Measurements from ENCODE around the gene NDST4.
"Not testable (repeated sequence)": the region's sequence is repeated elsewhere in the genome, so short reads cannot be mapped to it uniquely, and the experiment has no call there.

The NDST4 gene

GRCh38 chr4:115053313-115053712 is 60.1 kb downstream of the NDST4 start:
- DNase-seq: no peak

GRCh38 chr4:115042496-115042895 is 70.9 kb downstream of the NDST4 start:
- DNase-seq: no peak

- DNase-seq: no peak
Observed at GRCh38 chr4:115030281-115030680, 83.1 kb downstream of the NDST4 start.

- no peak for DNase-seq
Observed at GRCh38 chr4:115028682-115029410, 84.6 kb downstream of the NDST4 start.

GRCh38 chr4:114999880-115000279 is 113.5 kb downstream of the NDST4 start:
- no peak for DNase-seq

GRCh38 chr4:114998316-114998715 is 115.1 kb downstream of the NDST4 start:
- no peak for DNase-seq

- DNase-seq: no peak
Observed at GRCh38 chr4:114997576-114998247, 115.7 kb downstream of the NDST4 start.

GRCh38 chr4:114986133-114986532 is 127.3 kb downstream of the NDST4 start:
- DNase-seq: no peak

GRCh38 chr4:114980932-114981708 is 132.3 kb downstream of the NDST4 start:
- DNase-seq: no peak

- not testable (repeated sequence) for DNase-seq
Observed at GRCh38 chr4:114980399-114980798, 133.0 kb downstream of the NDST4 start.

GRCh38 chr4:114976901-114977300 is 136.5 kb downstream of the NDST4 start:
- no peak for DNase-seq

- DNase-seq: no peak
Observed at GRCh38 chr4:114964026-114964425, 149.4 kb downstream of the NDST4 start.

GRCh38 chr4:114945616-114946015 is 167.8 kb downstream of the NDST4 start:
- no peak for DNase-seq

GRCh38 chr4:114941503-114941902 is 171.9 kb downstream of the NDST4 start:
- DNase-seq: no peak

- no peak for DNase-seq
Observed at GRCh38 chr4:114927881-114928280, 185.5 kb downstream of the NDST4 start.

- no peak for DNase-seq
Observed at GRCh38 chr4:114926583-114926982, 186.8 kb downstream of the NDST4 start.

GRCh38 chr4:114924311-114924710 is 189.1 kb downstream of the NDST4 start:
- DNase-seq: no peak

GRCh38 chr4:114922592-114922933 is 190.9 kb downstream of the NDST4 start:
- DNase-seq: no peak

- DNase-seq: peak in 1 of 3 donors; percentile 0
Observed at GRCh38 chr4:114921790-114922591, 191.4 kb downstream of the NDST4 start.

GRCh38 chr4:114921191-114921590 is 192.2 kb downstream of the NDST4 start:
- no peak for DNase-seq

GRCh38 chr4:114911111-114911510 is 202.3 kb downstream of the NDST4 start:
- no peak for DNase-seq

- DNase-seq: no peak
Observed at GRCh38 chr4:114907568-114907967, 205.9 kb downstream of the NDST4 start.

GRCh38 chr4:114905017-114905416 is 208.4 kb downstream of the NDST4 start:
- DNase-seq: no peak

All from suppressor macrophage treated with lipopolysaccharide for 1 hour (primary cell).